Neural cell (in vitro differentiated cells): ENCODE measurements around the gene RNF227.

ENCODE experiments used
- EP300 ChIP-seq: fragments of 450-650 bp; conservative IDR thresholded peaks from 2 replicates; pipeline ENCODE4 v1.6.1; 2014; ENCODE audit warnings: antibody characterized with exemption, mild to moderate bottlenecking, moderate library complexity; ENCODE audit not compliant: poor library complexity, severe bottlenecking
- MXI1 ChIP-seq: fragments of 450-650 bp; conservative IDR thresholded peaks from 2 replicates; pipeline ENCODE4 v1.6.1; 2014; ENCODE audit warnings: antibody characterized with exemption, mild to moderate bottlenecking; ENCODE audit not compliant: poor library complexity, severe bottlenecking
- POLR2AphosphoS5 ChIP-seq: IDR thresholded peaks from 2 replicates; pipeline ENCODE4 v1.6.1; 2012
- TF ChIP-seq, protein P1 (sequence below): fragments of 450-650 bp; IDR thresholded peaks from 2 replicates; pipeline ENCODE4 v1.5.1; 2014; ENCODE audit warnings: antibody characterized with exemption, mild to moderate bottlenecking, moderate library complexity; ENCODE audit not compliant: poor library complexity, severe bottlenecking

DNA sequence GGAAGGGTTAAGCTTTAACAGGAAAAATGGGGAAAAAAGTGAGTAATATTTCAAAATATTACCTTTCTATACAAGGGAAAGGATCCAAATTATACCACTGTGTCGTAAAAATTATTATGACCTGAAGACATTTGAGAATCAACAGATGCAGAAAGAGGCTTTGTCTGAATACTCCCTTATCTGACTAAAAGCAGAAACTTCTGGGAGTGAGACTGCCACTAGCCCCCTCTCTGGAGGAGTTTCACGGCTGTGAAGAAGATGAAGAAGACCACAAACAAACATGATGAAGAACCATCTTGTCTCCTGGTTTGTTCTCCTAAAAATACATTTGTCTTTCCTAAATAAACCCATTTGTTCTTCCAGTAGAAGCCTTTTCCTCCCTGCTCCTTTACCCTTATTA lies 45.3 kb upstream of the RNF227 start:
- TF ChIP-seq, protein P1, sequence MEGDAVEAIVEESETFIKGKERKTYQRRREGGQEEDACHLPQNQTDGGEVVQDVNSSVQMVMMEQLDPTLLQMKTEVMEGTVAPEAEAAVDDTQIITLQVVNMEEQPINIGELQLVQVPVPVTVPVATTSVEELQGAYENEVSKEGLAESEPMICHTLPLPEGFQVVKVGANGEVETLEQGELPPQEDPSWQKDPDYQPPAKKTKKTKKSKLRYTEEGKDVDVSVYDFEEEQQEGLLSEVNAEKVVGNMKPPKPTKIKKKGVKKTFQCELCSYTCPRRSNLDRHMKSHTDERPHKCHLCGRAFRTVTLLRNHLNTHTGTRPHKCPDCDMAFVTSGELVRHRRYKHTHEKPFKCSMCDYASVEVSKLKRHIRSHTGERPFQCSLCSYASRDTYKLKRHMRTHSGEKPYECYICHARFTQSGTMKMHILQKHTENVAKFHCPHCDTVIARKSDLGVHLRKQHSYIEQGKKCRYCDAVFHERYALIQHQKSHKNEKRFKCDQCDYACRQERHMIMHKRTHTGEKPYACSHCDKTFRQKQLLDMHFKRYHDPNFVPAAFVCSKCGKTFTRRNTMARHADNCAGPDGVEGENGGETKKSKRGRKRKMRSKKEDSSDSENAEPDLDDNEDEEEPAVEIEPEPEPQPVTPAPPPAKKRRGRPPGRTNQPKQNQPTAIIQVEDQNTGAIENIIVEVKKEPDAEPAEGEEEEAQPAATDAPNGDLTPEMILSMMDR = no peak
- no peak for TF ChIP-seq POLR2AphosphoS5
- TF ChIP-seq EP300 = no peak
- TF ChIP-seq MXI1 = no peak
